Gastrocnemius medialis (tissue), 4 donors: ENCODE results near the gene ROMO1.

Experiments
- POLR2A ChIP-seq, 2 donors: fragments of 450-650 bp; IDR thresholded peaks; one replicate each; pipeline ENCODE4 v1.6.1; 2017; ENCODE audit warnings: antibody characterized with exemption in 2 of 2, mild to moderate bottlenecking in 2 of 2, moderate library complexity in 2 of 2
- TF ChIP-seq, protein P1 (sequence below), 5 experiments: fragments of 450-650 bp in 3 of 5; fragments of 200-600 bp in 2 of 5; sonication (generic) in 2 of 5; IDR thresholded peaks in 4 of 5; conservative IDR thresholded peaks in 1 of 5; 1 replicate in 4 of 5; 2 replicates in 1 of 5; pipeline ENCODE4 v1.5.1; 2016 to 2019; ENCODE audit warnings: antibody characterized with exemption in 5 of 5, mild to moderate bottlenecking in 3 of 5, moderate library complexity in 3 of 5

DNA sequence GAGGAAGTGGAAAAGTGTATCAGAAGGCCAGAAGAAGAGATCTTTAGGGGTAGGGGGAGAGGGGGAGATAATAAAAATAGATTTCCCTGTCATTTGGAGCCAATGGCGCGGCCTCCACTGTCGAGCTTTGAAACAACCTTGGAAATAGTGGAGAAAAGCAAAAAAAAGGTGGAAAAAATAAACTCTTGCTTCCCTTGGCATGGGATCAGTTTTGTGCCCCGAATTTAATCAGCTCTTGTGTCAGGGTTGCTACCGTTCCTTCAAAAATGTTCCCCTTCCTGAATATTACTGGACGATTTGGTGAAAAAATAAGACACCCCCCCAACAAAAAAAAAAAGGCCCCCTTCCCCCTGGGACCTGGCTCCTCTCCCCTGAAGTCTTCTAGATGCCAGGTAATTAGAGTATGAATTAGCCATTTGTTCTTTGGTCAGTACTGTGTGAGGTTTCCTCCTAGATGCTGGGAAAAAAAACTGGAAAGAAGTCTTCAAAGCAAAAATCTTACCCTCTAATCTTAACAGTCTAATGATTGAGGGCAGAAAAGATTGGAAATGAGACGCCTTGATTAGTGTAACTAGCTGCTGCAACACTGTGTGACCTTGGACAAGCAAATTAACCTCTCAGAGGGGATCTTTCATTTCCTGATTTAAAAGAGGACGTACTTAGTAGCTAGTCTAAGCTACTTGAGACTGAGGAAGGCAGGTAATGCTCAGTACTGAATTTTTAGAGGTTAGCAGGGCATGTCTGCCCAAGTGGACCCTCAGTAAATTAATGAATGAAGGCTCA, 43.7 kb downstream of the ROMO1 start:
- TF ChIP-seq, protein P1, sequence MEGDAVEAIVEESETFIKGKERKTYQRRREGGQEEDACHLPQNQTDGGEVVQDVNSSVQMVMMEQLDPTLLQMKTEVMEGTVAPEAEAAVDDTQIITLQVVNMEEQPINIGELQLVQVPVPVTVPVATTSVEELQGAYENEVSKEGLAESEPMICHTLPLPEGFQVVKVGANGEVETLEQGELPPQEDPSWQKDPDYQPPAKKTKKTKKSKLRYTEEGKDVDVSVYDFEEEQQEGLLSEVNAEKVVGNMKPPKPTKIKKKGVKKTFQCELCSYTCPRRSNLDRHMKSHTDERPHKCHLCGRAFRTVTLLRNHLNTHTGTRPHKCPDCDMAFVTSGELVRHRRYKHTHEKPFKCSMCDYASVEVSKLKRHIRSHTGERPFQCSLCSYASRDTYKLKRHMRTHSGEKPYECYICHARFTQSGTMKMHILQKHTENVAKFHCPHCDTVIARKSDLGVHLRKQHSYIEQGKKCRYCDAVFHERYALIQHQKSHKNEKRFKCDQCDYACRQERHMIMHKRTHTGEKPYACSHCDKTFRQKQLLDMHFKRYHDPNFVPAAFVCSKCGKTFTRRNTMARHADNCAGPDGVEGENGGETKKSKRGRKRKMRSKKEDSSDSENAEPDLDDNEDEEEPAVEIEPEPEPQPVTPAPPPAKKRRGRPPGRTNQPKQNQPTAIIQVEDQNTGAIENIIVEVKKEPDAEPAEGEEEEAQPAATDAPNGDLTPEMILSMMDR (IDR thresholded peaks at IDR 0.05 in 4 of 5, conservative IDR thresholded peaks at IDR 0.05 in 1 of 5) = peak in 1 of 5 experiments; percentile 5
- TF ChIP-seq POLR2A (IDR thresholded peaks at IDR 0.05) = no peak
